Neural progenitor cell (in vitro differentiated cells): ENCODE data around the gene RILPL2. TPM values are rescaled to one million over a fixed set of nuclear protein-coding genes. Genes with fewer than 3 reads are reported as not detected.

Experiments
- DNase-seq: peaks from one replicate; pipeline ENCODE4 v3.0.0-alpha.2; 2016; ENCODE audit warnings: low spot score
- H2AFZ ChIP-seq: fragments of 200-600 bp; sonication (generic); replicated peaks from 2 replicates; pipeline ENCODE4 v1.6.1; 2016; ENCODE audit warnings: antibody characterized with exemption
- H3F3A ChIP-seq: fragments of 200-600 bp; sonication (generic); 2 replicates; pipeline ENCODE4 v1.6.1; 2016; ENCODE audit warnings: antibody characterized with exemption, low read depth
- H3K27ac ChIP-seq: fragments of 200-600 bp; sonication (generic); 2 replicates; pipeline ENCODE4 v1.5.1; 2016; ENCODE audit warnings: mild to moderate bottlenecking
- H3K27me3 ChIP-seq: fragments of 200-600 bp; sonication (generic); 2 replicates; pipeline ENCODE4 v1.6.1; 2016; ENCODE audit warnings: mild to moderate bottlenecking, moderate library complexity
- H3K36me3 ChIP-seq: fragments of 200-600 bp; sonication (generic); 2 replicates; pipeline ENCODE4 v1.5.1; 2016
- H3K4me1 ChIP-seq: fragments of 200-600 bp; sonication (generic); 2 replicates; pipeline ENCODE4 v1.6.1; 2016; ENCODE audit warnings: mixed run types
- H3K4me2 ChIP-seq: fragments of 200-600 bp; sonication (generic); 2 replicates; pipeline ENCODE4 v1.6.1; 2016
- H3K4me3 ChIP-seq: fragments of 200-600 bp; sonication (generic); 2 replicates; pipeline ENCODE4 v1.5.1; 2016
- H3K79me2 ChIP-seq: fragments of 200-600 bp; sonication (generic); 2 replicates; pipeline ENCODE4 v1.6.1; 2016; ENCODE audit warnings: low read depth
- H3K9ac ChIP-seq: fragments of 200-600 bp; sonication (generic); 2 replicates; pipeline ENCODE4 v1.6.1; 2016
- H3K9me3 ChIP-seq: fragments of 200-600 bp; sonication (generic); 2 replicates; pipeline ENCODE4 v1.5.1; 2016; ENCODE audit warnings: low read depth
- H4K20me1 ChIP-seq: fragments of 200-600 bp; sonication (generic); 2 replicates; pipeline ENCODE4 v1.6.1; 2016; ENCODE audit warnings: low read depth
- H3K27ac Mint-ChIP-seq: 3 replicates; pipeline ENCODE4 v1.8.0; 2021; ENCODE audit warnings: mixed read lengths
- H3K27me3 Mint-ChIP-seq: 2 replicates; pipeline ENCODE4 v1.8.0; 2022; ENCODE audit warnings: low read depth, mild to moderate bottlenecking, inconsistent platforms, moderate library complexity, mixed read lengths; ENCODE audit not compliant: insufficient read depth
- H3K36me3 Mint-ChIP-seq: 3 replicates; pipeline ENCODE4 v1.8.0; 2021; ENCODE audit warnings: mixed read lengths
- H3K4me1 Mint-ChIP-seq: 3 replicates; pipeline ENCODE4 v1.8.0; 2021; ENCODE audit warnings: mixed read lengths
- H3K4me3 Mint-ChIP-seq: 3 replicates; pipeline ENCODE4 v1.8.0; 2021; ENCODE audit warnings: mild to moderate bottlenecking, moderate library complexity, mixed read lengths
- H3K9me3 Mint-ChIP-seq: 3 replicates; pipeline ENCODE4 v1.8.0; 2020; ENCODE audit warnings: mixed read lengths
- EZH2 ChIP-seq: fragments of 200-600 bp; sonication (generic); IDR thresholded peaks from 2 replicates; pipeline ENCODE4 v1.6.1; 2017; ENCODE audit warnings: antibody characterized with exemption, mild to moderate bottlenecking, moderate library complexity
- EZH2phosphoT487 ChIP-seq: fragments of 200-600 bp; sonication (generic); IDR thresholded peaks from 2 replicates; pipeline ENCODE4 v1.6.1; 2017; ENCODE audit warnings: antibody characterized with exemption
- total RNA-seq: library from RNA; depleted of rRNA; stranded (reverse); fragments of >200 nt; gene quantifications from 2 replicates; pipeline ENCODE4 v1.2.3, GENCODE V29; 2015; ENCODE audit warnings: low replicate concordance
- TF ChIP-seq, protein P1 (sequence below): fragments of 200-600 bp; sonication (generic); IDR thresholded peaks from 2 replicates; pipeline ENCODE4 v1.5.1; 2017; ENCODE audit warnings: antibody characterized with exemption, mild to moderate bottlenecking

The RILPL2 gene
- total RNA-seq, 1 donor from 2014 or later: 1.1 TPM

DNA sequence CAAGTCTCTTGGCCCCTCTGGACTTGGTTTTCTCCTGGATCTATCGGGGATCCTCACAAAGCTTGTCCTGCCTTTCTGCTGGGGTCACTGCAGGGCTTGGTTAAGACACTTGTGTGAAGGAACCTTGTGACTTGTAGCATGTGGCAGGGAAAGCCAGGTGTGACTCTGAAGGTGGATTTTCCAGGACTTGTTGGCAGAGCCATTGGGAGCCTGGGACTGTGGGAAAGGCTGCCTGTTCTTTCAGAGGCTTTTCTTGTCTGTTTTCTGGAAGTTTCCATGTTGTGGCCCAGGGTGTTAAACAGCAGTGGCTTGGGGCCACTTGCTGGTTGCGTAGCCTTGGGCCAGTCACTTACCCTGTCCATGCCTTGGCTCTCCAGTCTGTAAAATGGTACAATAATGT lies 39.9 kb downstream of the RILPL2 start:
- H3K27me3 Mint-ChIP-seq: peaks cover 2% of the 10 kb centered on the region
- Histone ChIP-seq H3K27ac (no peak overlapping the region), H3K36me3 (no peaks in the 10 kb centered on the region), H3K4me1 (no peaks in the 10 kb centered on the region), H3K4me2 (no peak overlapping the region), H3K79me2 (no peaks in the 10 kb centered on the region), H4K20me1 (peaks cover 52% of the 10 kb centered on the region), H3F3A (peaks cover 2% of the 10 kb centered on the region), H3K9ac (no peak overlapping the region), H3K27me3 (no peaks in the 10 kb centered on the region), H3K9me3 (no peaks in the 10 kb centered on the region), H2AFZ (no peak overlapping the region), H3K4me3 (no peak overlapping the region)
- H3K4me3 Mint-ChIP-seq: no peak overlapping the region
- DNase-seq: no peak
- peaks cover 24% of the 10 kb centered on the region for H3K36me3 Mint-ChIP-seq
- H3K9me3 Mint-ChIP-seq: no peaks in the 10 kb centered on the region
- H3K4me1 Mint-ChIP-seq: peaks cover 2% of the 10 kb centered on the region
- TF ChIP-seq, protein P1, sequence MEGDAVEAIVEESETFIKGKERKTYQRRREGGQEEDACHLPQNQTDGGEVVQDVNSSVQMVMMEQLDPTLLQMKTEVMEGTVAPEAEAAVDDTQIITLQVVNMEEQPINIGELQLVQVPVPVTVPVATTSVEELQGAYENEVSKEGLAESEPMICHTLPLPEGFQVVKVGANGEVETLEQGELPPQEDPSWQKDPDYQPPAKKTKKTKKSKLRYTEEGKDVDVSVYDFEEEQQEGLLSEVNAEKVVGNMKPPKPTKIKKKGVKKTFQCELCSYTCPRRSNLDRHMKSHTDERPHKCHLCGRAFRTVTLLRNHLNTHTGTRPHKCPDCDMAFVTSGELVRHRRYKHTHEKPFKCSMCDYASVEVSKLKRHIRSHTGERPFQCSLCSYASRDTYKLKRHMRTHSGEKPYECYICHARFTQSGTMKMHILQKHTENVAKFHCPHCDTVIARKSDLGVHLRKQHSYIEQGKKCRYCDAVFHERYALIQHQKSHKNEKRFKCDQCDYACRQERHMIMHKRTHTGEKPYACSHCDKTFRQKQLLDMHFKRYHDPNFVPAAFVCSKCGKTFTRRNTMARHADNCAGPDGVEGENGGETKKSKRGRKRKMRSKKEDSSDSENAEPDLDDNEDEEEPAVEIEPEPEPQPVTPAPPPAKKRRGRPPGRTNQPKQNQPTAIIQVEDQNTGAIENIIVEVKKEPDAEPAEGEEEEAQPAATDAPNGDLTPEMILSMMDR: no peak
- H3K27ac Mint-ChIP-seq: no peak overlapping the region

DNA sequence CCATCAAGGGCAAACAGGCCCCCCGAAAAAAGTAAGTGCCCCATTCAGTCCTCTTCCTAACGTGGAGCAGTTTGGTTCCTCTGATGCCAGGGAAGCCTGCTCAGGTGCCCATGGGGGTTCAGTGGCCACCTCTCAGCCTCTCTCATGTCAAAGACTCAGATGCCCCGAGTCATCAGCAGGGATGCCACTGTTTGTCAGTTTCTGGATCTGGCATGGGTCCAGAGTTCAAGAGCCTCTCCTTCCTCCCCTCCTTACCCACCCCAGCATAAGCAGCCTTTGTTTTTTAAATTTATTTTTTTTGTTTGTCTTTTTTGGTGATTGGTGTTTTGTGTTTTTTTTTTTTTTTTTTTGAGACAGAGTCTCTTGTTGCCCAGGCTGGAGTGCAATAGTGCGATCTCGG lies 41.2 kb downstream of the RILPL2 start:
- H3K9ac ChIP-seq: no peak overlapping the region
- Mint-ChIP-seq H3K4me3 (no peak overlapping the region), H3K4me1 (peaks cover 6% of the 10 kb centered on the region), H3K36me3 (peaks cover 32% of the 10 kb centered on the region), H3K9me3 (no peaks in the 10 kb centered on the region), H3K27me3 (peaks cover 4% of the 10 kb centered on the region), H3K27ac (no peak overlapping the region)
- H4K20me1 ChIP-seq: peaks cover 60% of the 10 kb centered on the region
- H3K4me3 ChIP-seq: no peak overlapping the region
- peaks cover 4% of the 10 kb centered on the region for H3K4me1 ChIP-seq
- H3K36me3 ChIP-seq: no peaks in the 10 kb centered on the region
- no peak overlapping the region for H3K4me2 ChIP-seq
- DNase-seq: no peak
- H3K79me2 ChIP-seq: peaks cover 13% of the 10 kb centered on the region
- no peak overlapping the region for H2AFZ ChIP-seq
- peaks cover 3% of the 10 kb centered on the region for H3F3A ChIP-seq
- no peak for TF ChIP-seq EZH2
- TF ChIP-seq EZH2phosphoT487: no peak
- TF ChIP-seq, protein P1: no peak
- peaks cover 7% of the 10 kb centered on the region for H3K27me3 ChIP-seq
- H3K9me3 ChIP-seq: no peaks in the 10 kb centered on the region
- no peak overlapping the region for H3K27ac ChIP-seq

GRCh38 chr12:123393747-123394146 lies 42.7 kb downstream of the RILPL2 start:
- H3K4me2 ChIP-seq: no peak overlapping the region
- no peak for DNase-seq
- no peak for TF ChIP-seq EZH2
- no peak for TF ChIP-seq EZH2phosphoT487
- TF ChIP-seq, protein P1: no peak
- no peaks in the 10 kb centered on the region for H3K9me3 ChIP-seq
- H3K4me1 ChIP-seq: peaks cover 7% of the 10 kb centered on the region
- H3F3A ChIP-seq: peaks cover 11% of the 10 kb centered on the region
- H3K4me3 Mint-ChIP-seq: no peak overlapping the region
- H3K36me3 Mint-ChIP-seq: peaks cover 28% of the 10 kb centered on the region
- peaks cover 9% of the 10 kb centered on the region for H3K27me3 Mint-ChIP-seq
- H3K4me1 Mint-ChIP-seq: peaks cover 11% of the 10 kb centered on the region
- H3K27me3 ChIP-seq: peaks cover 12% of the 10 kb centered on the region
- H3K27ac ChIP-seq: no peak overlapping the region
- no peak overlapping the region for H3K9ac ChIP-seq
- H3K79me2 ChIP-seq: peaks cover 17% of the 10 kb centered on the region
- no peak overlapping the region for H3K4me3 ChIP-seq
- H3K9me3 Mint-ChIP-seq: no peaks in the 10 kb centered on the region
- H4K20me1 ChIP-seq: peaks cover 58% of the 10 kb centered on the region
- no peaks in the 10 kb centered on the region for H3K36me3 ChIP-seq
- no peak overlapping the region for H3K27ac Mint-ChIP-seq
- no peak overlapping the region for H2AFZ ChIP-seq
